ENCODE results near the gene NAP1L3. TPM values are rescaled to one million over a fixed set of nuclear protein-coding genes. Genes with fewer than 3 reads are reported as not detected.

NAP1L3 gene
- 34.5 and 34.6 TPM in 2 replicates for total RNA-seq
- long read RNA-seq, transcript NAP1L3-201 (1 exons, 2,639 nt) = major isoform, 76 of 80 reads
- long read RNA-seq, partial matches to known transcripts = 0 of 80 reads
- long read RNA-seq, other reads (novel, unspliced or antisense) = 4 of 80 reads

GRCh38 chrX:93673056-93673868, at the start of gene NAP1L3:
NAP1L3 (minus strand) TSS chrX:93673578; CDS start chrX:93673304, 274 bp downstream.
- Mint-ChIP-seq H3K4me3 (peak within 1 kb of the TSS; percentile 96), H3K36me3 (ENCODE audit: low read depth) (no peaks in the 10 kb centered on the region), H3K9me3 (no peaks in the 10 kb centered on the region), H3K27ac (ENCODE audit: unreplicated experiment) (peak within 1 kb of the TSS; percentile 96), H3K27me3 (ENCODE audit: low read depth) (no peaks in the 10 kb centered on the region), H3K4me1 (peaks cover 25% of the 10 kb centered on the region)
- DNase-seq (ENCODE audit: low read depth, low spot score) = peak; percentile 78
- no peak for TF ChIP-seq CTCF (conservative IDR thresholded peaks at IDR 0.05)

- TF ChIP-seq CTCF (conservative IDR thresholded peaks at IDR 0.05) = no peak
- Mint-ChIP-seq H3K27me3 (ENCODE audit: low read depth) (no peaks in the 10 kb centered on the region), H3K4me1 (no peaks in the 10 kb centered on the region), H3K36me3 (ENCODE audit: low read depth) (no peaks in the 10 kb centered on the region), H3K4me3 (no peak overlapping the region), H3K27ac (ENCODE audit: unreplicated experiment) (no peak overlapping the region), H3K9me3 (no peaks in the 10 kb centered on the region)
- DNase-seq (ENCODE audit: low read depth, low spot score) = no peak
Measured at GRCh38 chrX:93711076-93711475, 37.7 kb upstream of the NAP1L3 start.

- H3K27ac Mint-ChIP-seq (ENCODE audit: unreplicated experiment) = no peak overlapping the region
- no peaks in the 10 kb centered on the region for H3K27me3 Mint-ChIP-seq (ENCODE audit: low read depth)
- no peak overlapping the region for H3K4me3 Mint-ChIP-seq
- H3K9me3 Mint-ChIP-seq = no peaks in the 10 kb centered on the region
- H3K4me1 Mint-ChIP-seq = no peaks in the 10 kb centered on the region
- TF ChIP-seq CTCF (conservative IDR thresholded peaks at IDR 0.05) = no peak
- no peaks in the 10 kb centered on the region for H3K36me3 Mint-ChIP-seq (ENCODE audit: low read depth)
- DNase-seq (ENCODE audit: low read depth, low spot score) = no peak
Measured at GRCh38 chrX:93703701-93704100, 30.3 kb upstream of the NAP1L3 start.

- Mint-ChIP-seq H3K9me3 (no peaks in the 10 kb centered on the region), H3K27ac (ENCODE audit: unreplicated experiment) (no peak overlapping the region), H3K36me3 (ENCODE audit: low read depth) (no peaks in the 10 kb centered on the region), H3K27me3 (ENCODE audit: low read depth) (no peaks in the 10 kb centered on the region), H3K4me3 (no peak overlapping the region), H3K4me1 (no peaks in the 10 kb centered on the region)
- no peak for DNase-seq (ENCODE audit: low read depth, low spot score)
- no peak for TF ChIP-seq CTCF (conservative IDR thresholded peaks at IDR 0.05)
Measured at GRCh38 chrX:93695981-93696380, 22.6 kb upstream of the NAP1L3 start.

- no peaks in the 10 kb centered on the region for H3K36me3 Mint-ChIP-seq (ENCODE audit: low read depth)
- no peak for DNase-seq (ENCODE audit: low read depth, low spot score)
- TF ChIP-seq CTCF (conservative IDR thresholded peaks at IDR 0.05) = no peak
- no peaks in the 10 kb centered on the region for H3K9me3 Mint-ChIP-seq
- H3K27ac Mint-ChIP-seq (ENCODE audit: unreplicated experiment) = peak within 1 kb of the TSS; percentile 96
- peaks cover 25% of the 10 kb centered on the region for H3K4me1 Mint-ChIP-seq
- H3K27me3 Mint-ChIP-seq (ENCODE audit: low read depth) = no peaks in the 10 kb centered on the region
- H3K4me3 Mint-ChIP-seq = peak within 1 kb of the TSS; percentile 96
Measured at GRCh38 chrX:93673869-93674271, 492 bp upstream of the NAP1L3 start, which contains the start of gene FAM133A. FAM133A (plus strand) TSS chrX:93674206; CDS start chrX:93709420, 35,214 bp downstream.

Data from neural crest cell (in vitro differentiated cells).